Measurements from ENCODE around the gene FOLR3.
"Not testable (repeated sequence)": the region's sequence is repeated elsewhere in the genome, so short reads cannot be mapped to it uniquely, and the experiment has no call there.

FOLR3 gene

GRCh38 chr11:72174302-72175070, 39.0 kb downstream of the FOLR3 start:
- peaks cover 5% of the 10 kb centered on the region for H3K4me1 ChIP-seq (ENCODE audit: control insufficient read depth, insufficient read depth, low read length)
- no peak overlapping the region for H3K9ac ChIP-seq (ENCODE audit: low read length)
- H3K27me3 ChIP-seq (ENCODE audit: control insufficient read depth, insufficient read depth, low read length): no peaks in the 10 kb centered on the region
- no peaks in the 10 kb centered on the region for H3K36me3 ChIP-seq (ENCODE audit: control insufficient read depth, insufficient read depth, low read length)
- H3K9me3 ChIP-seq (ENCODE audit: control insufficient read depth, low read length): no peaks in the 10 kb centered on the region
- H3K4me3 ChIP-seq (ENCODE audit: low read length): no peak overlapping the region

- Histone ChIP-seq H3K27me3 (ENCODE audit: control insufficient read depth, insufficient read depth, low read length) (peaks cover 8% of the 10 kb centered on the region), H3K4me3 (ENCODE audit: low read length) (no peak overlapping the region)
Measured at GRCh38 chr11:72177656-72178055, 42.1 kb downstream of the FOLR3 start.

GRCh38 chr11:72179049-72179803, 43.7 kb downstream of the FOLR3 start:
- Histone ChIP-seq H3K36me3 (ENCODE audit: control insufficient read depth, insufficient read depth, low read length) (no peaks in the 10 kb centered on the region), H3K4me3 (ENCODE audit: low read length) (no peak overlapping the region), H3K9ac (ENCODE audit: low read length) (no peak overlapping the region), H3K9me3 (ENCODE audit: control insufficient read depth, low read length) (no peaks in the 10 kb centered on the region), H3K27me3 (ENCODE audit: control insufficient read depth, insufficient read depth, low read length) (peaks cover 8% of the 10 kb centered on the region), H3K4me1 (ENCODE audit: control insufficient read depth, insufficient read depth, low read length) (peaks cover 5% of the 10 kb centered on the region)

More at GRCh38 chr11:72177656-72178055, 42.1 kb downstream of the FOLR3 start:
- Histone ChIP-seq H3K4me1 (ENCODE audit: control insufficient read depth, insufficient read depth, low read length) (peaks cover 5% of the 10 kb centered on the region), H3K36me3 (ENCODE audit: control insufficient read depth, insufficient read depth, low read length) (no peaks in the 10 kb centered on the region), H3K9me3 (ENCODE audit: control insufficient read depth, low read length) (no peaks in the 10 kb centered on the region), H3K9ac (ENCODE audit: low read length) (no peak overlapping the region)

- H3K36me3 ChIP-seq (ENCODE audit: control insufficient read depth, insufficient read depth, low read length): no peaks in the 10 kb centered on the region
- no peak overlapping the region for H3K9ac ChIP-seq (ENCODE audit: low read length)
- no peak overlapping the region for H3K4me3 ChIP-seq (ENCODE audit: low read length)
- peaks cover 8% of the 10 kb centered on the region for H3K27me3 ChIP-seq (ENCODE audit: control insufficient read depth, insufficient read depth, low read length)
- H3K4me1 ChIP-seq (ENCODE audit: control insufficient read depth, insufficient read depth, low read length): no peaks in the 10 kb centered on the region
- H3K9me3 ChIP-seq (ENCODE audit: control insufficient read depth, low read length): no peaks in the 10 kb centered on the region
Measured at GRCh38 chr11:72179804-72180396, 44.4 kb downstream of the FOLR3 start.

GRCh38 chr11:72180892-72181552, 45.5 kb downstream of the FOLR3 start:
- not testable (repeated sequence) for H3K9ac ChIP-seq (ENCODE audit: low read length); H3K36me3 ChIP-seq (ENCODE audit: control insufficient read depth, insufficient read depth, low read length); H3K9me3 ChIP-seq (ENCODE audit: control insufficient read depth, low read length); H3K4me1 ChIP-seq (ENCODE audit: control insufficient read depth, insufficient read depth, low read length); H3K27me3 ChIP-seq (ENCODE audit: control insufficient read depth, insufficient read depth, low read length); H3K4me3 ChIP-seq (ENCODE audit: low read length)

GRCh38 chr11:72181553-72181958, 46.0 kb downstream of the FOLR3 start:
- not testable (repeated sequence) for H3K4me3 ChIP-seq (ENCODE audit: low read length); H3K9me3 ChIP-seq (ENCODE audit: control insufficient read depth, low read length); H3K9ac ChIP-seq (ENCODE audit: low read length); H3K36me3 ChIP-seq (ENCODE audit: control insufficient read depth, insufficient read depth, low read length); H3K4me1 ChIP-seq (ENCODE audit: control insufficient read depth, insufficient read depth, low read length); H3K27me3 ChIP-seq (ENCODE audit: control insufficient read depth, insufficient read depth, low read length)

GRCh38 chr11:72188267-72188666, 52.7 kb downstream of the FOLR3 start:
- no peak overlapping the region for H3K9ac ChIP-seq (ENCODE audit: low read length)
- H3K4me3 ChIP-seq (ENCODE audit: low read length): no peak overlapping the region
- H3K4me1 ChIP-seq (ENCODE audit: control insufficient read depth, insufficient read depth, low read length): no peaks in the 10 kb centered on the region
- H3K9me3 ChIP-seq (ENCODE audit: control insufficient read depth, low read length): no peaks in the 10 kb centered on the region
- no peaks in the 10 kb centered on the region for H3K27me3 ChIP-seq (ENCODE audit: control insufficient read depth, insufficient read depth, low read length)
- no peaks in the 10 kb centered on the region for H3K36me3 ChIP-seq (ENCODE audit: control insufficient read depth, insufficient read depth, low read length)

All from mucosa of stomach (tissue), 1 donor.